ENCODE data around the gene AP2A2.

AP2A2 gene

DNA sequence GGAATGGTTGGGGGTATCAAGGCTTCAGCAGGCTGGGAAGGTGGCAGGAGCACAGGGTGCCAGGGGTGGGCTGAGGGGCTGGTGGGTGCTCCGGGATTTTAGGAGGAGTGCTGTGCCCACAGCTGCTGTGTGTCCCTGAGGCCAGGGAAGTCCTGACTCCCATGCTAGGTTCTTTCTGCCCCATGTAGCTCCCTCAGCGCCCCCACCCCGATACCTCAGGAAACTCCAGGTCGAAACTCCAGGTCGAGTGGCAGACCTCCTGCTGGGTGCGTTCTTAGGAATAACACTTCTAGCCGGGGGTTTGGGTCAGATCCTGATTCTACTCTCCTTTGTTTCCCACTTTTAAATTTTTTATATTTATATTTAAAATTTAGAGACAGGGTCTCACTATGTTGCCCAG, 8.3 kb downstream of the AP2A2 start:
- DNase-seq (ENCODE audit: low read depth) = no peak
- TF ChIP-seq, protein P1, sequence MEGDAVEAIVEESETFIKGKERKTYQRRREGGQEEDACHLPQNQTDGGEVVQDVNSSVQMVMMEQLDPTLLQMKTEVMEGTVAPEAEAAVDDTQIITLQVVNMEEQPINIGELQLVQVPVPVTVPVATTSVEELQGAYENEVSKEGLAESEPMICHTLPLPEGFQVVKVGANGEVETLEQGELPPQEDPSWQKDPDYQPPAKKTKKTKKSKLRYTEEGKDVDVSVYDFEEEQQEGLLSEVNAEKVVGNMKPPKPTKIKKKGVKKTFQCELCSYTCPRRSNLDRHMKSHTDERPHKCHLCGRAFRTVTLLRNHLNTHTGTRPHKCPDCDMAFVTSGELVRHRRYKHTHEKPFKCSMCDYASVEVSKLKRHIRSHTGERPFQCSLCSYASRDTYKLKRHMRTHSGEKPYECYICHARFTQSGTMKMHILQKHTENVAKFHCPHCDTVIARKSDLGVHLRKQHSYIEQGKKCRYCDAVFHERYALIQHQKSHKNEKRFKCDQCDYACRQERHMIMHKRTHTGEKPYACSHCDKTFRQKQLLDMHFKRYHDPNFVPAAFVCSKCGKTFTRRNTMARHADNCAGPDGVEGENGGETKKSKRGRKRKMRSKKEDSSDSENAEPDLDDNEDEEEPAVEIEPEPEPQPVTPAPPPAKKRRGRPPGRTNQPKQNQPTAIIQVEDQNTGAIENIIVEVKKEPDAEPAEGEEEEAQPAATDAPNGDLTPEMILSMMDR (IDR thresholded peaks at IDR 0.05; ENCODE audit: low read depth, low read length, missing control alignments) = no peak
- in situ Hi-C loops (cut with HindIII; ENCODE audit: low sequenced_read_pairs) = no loop called here
- H3K4me3 ChIP-seq (ENCODE audit: low read depth, low read length) = no peak overlapping the region

GRCh38 chr11:934527-934926, 8.9 kb downstream of the AP2A2 start:
- in situ Hi-C loops (cut with HindIII; ENCODE audit: low sequenced_read_pairs) = no loop called here
- TF ChIP-seq, protein P1 (IDR thresholded peaks at IDR 0.05; ENCODE audit: low read depth, low read length, missing control alignments) = no peak
- no peak for DNase-seq (ENCODE audit: low read depth)
- H3K4me3 ChIP-seq (ENCODE audit: low read depth, low read length) = no peak overlapping the region

GRCh38 chr11:936199-936598, 10.5 kb downstream of the AP2A2 start:
- H3K4me3 ChIP-seq (ENCODE audit: low read depth, low read length) = no peak overlapping the region
- TF ChIP-seq, protein P1 (IDR thresholded peaks at IDR 0.05; ENCODE audit: low read depth, low read length, missing control alignments) = no peak
- in situ Hi-C loops (cut with HindIII; ENCODE audit: low sequenced_read_pairs) = no loop called here
- no peak for DNase-seq (ENCODE audit: low read depth)

DNA sequence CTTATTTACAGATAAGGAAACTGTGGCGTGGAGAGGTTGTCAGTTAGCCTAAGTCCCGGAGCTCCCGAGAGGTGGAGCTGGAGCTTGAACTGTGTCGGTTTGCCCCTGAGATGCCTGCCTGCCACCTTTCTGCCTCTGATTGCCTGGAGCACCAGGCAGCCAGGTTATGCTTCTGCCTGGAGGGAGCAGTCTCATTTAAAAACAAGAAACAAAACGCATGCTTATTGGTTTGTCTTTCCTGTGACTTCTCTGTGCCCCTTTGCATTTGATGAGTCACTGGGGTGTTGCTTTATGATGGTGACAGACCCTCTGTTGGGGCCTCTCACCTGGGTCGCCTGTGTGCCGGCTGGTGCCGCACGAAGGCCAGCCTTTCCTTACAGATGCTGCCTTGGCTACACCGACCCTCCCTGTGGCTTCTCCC, 12.2 kb downstream of the AP2A2 start:
- TF ChIP-seq, protein P1 (IDR thresholded peaks at IDR 0.05; ENCODE audit: low read depth, low read length, missing control alignments) = no peak
- in situ Hi-C loops (cut with HindIII; ENCODE audit: low sequenced_read_pairs) = no loop called here
- no peak overlapping the region for H3K4me3 ChIP-seq (ENCODE audit: low read depth, low read length)
- no peak for DNase-seq (ENCODE audit: low read depth)

DNA sequence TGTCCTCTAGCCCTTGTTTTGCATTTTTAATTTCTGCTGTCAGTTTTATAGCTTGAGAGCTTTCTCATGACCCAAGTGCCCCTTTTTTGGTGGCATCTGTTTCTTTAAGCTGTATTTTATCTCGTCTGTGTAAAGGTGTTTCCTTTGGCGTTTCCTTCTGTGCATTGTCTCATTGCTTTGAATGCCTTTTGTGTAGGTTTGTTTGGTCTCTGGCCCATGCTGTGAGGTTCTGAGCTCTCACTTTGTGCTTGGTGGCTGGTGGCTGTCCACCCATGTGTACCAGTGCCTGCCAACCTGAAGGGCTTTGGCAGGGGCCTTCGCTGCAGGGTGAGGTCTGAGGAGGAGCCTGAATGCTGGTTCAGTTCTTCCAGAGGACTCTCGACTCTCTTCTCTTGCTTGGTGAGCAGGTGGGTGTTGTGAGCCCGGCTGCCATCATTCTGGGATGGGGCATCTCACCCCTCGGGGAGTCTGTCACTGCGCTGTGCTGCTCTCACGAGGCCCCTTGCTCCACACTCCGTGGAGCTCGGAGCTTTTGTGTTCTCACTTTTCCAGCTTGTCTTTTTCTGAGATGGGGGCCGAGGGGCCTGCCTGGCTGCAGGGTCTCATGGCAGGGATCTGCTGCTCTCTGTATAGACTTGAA, 14.9 kb downstream of the AP2A2 start:
- TF ChIP-seq, protein P1 (IDR thresholded peaks at IDR 0.05; ENCODE audit: low read depth, low read length, missing control alignments) = no peak
- H3K4me3 ChIP-seq (ENCODE audit: low read depth, low read length) = no peak overlapping the region
- DNase-seq (ENCODE audit: low read depth) = no peak
- in situ Hi-C loops (cut with HindIII; ENCODE audit: low sequenced_read_pairs) = no loop called here

GRCh38 chr11:942823-943222, 17.2 kb downstream of the AP2A2 start:
- no peak overlapping the region for H3K4me3 ChIP-seq (ENCODE audit: low read depth, low read length)
- TF ChIP-seq, protein P1 (IDR thresholded peaks at IDR 0.05; ENCODE audit: low read depth, low read length, missing control alignments) = no peak
- no peak for DNase-seq (ENCODE audit: low read depth)
- in situ Hi-C loops (cut with HindIII; ENCODE audit: low sequenced_read_pairs) = no loop called here

Measured in astrocyte of the cerebellum (primary cell).